NCI-H128 (cell line): Measurements from ENCODE around the gene NBPF20.
"Not testable (repeated sequence)": the region's sequence is repeated elsewhere in the genome, so short reads cannot be mapped to it uniquely, and the experiment has no call there.

Source experiments
- DNase-seq: peaks from one replicate; lab custom pipeline; 2025; ENCODE audit not compliant: unreplicated experiment; lab: John Stamatoyannopoulos, UW

Gene NBPF20

GRCh38 chr1:145425436-145426029 lies at the start of gene NBPF20:
Gene NBPF20 (minus strand): TSS chr1:145425603. CDS start chr1:145405272, 20,331 bp downstream.
- DNase-seq, result peak; percentile 54

GRCh38 chr1:145474837-145475368 lies 49.5 kb upstream of the NBPF20 start:
- DNase-seq, result not testable (repeated sequence)

- not testable (repeated sequence) for DNase-seq
These were observed 47.3 kb upstream of the NBPF20 start for GRCh38 chr1:145472731-145473130.

- not testable (repeated sequence) for DNase-seq
These were observed 46.0 kb upstream of the NBPF20 start for GRCh38 chr1:145471365-145471764.

- peak; percentile 3 for DNase-seq
These were observed 40.2 kb upstream of the NBPF20 start for GRCh38 chr1:145465405-145466144.

GRCh38 chr1:145464708-145465336 lies 39.4 kb upstream of the NBPF20 start:
- DNase-seq, result not testable (repeated sequence)

- DNase-seq, result not testable (repeated sequence)
These were observed 38.6 kb upstream of the NBPF20 start for GRCh38 chr1:145464017-145464416.

GRCh38 chr1:145460684-145461083 lies 35.3 kb upstream of the NBPF20 start:
- not testable (repeated sequence) for DNase-seq

- DNase-seq, result not testable (repeated sequence)
These were observed 34.6 kb upstream of the NBPF20 start for GRCh38 chr1:145460048-145460447.

- not testable (repeated sequence) for DNase-seq
These were observed 34.2 kb upstream of the NBPF20 start for GRCh38 chr1:145459591-145459990.

GRCh38 chr1:145459063-145459462 lies 33.7 kb upstream of the NBPF20 start:
- DNase-seq, result not testable (repeated sequence)

GRCh38 chr1:145454824-145455177 lies 29.4 kb upstream of the NBPF20 start:
- DNase-seq, result not testable (repeated sequence)

- not testable (repeated sequence) for DNase-seq
These were observed 28.7 kb upstream of the NBPF20 start for GRCh38 chr1:145453873-145454823.

GRCh38 chr1:145452506-145452905 lies 27.1 kb upstream of the NBPF20 start:
- not testable (repeated sequence) for DNase-seq

GRCh38 chr1:145451914-145452313 lies 26.5 kb upstream of the NBPF20 start:
- not testable (repeated sequence) for DNase-seq

- DNase-seq, result not testable (repeated sequence)
These were observed 19.8 kb upstream of the NBPF20 start for GRCh38 chr1:145445219-145445618.

GRCh38 chr1:145442340-145442739 lies 16.9 kb upstream of the NBPF20 start:
- not testable (repeated sequence) for DNase-seq

GRCh38 chr1:145431363-145432256 lies 6.2 kb upstream of the NBPF20 start:
- not testable (repeated sequence) for DNase-seq

GRCh38 chr1:145430830-145431229 lies 5.4 kb upstream of the NBPF20 start:
- DNase-seq, result not testable (repeated sequence)
